ENCODE measurements around the gene TSFM. TPM values are rescaled to one million over a fixed set of nuclear protein-coding genes. Genes with fewer than 3 reads are reported as not detected.

The TSFM gene
- total RNA-seq, 4 donors from 2014 or later = 29.6 to 41.6 (median 34.5) TPM

GRCh38 chr12:57736741-57737466 is 45.7 kb upstream of the TSFM start:
- intact Hi-C loops (cut with DNase I; ENCODE audit: low total_unique reads) = no loop called here
- no peak for DNase-seq (ENCODE audit: low spot score in 2 of 2)
- TF ChIP-seq CTCF (IDR thresholded peaks at IDR 0.05) = no peak
- no peak for TF ChIP-seq POLR2A (IDR thresholded peaks at IDR 0.05)
- 9 to 22% methylated on average over 28 to 29 of the region's 31 CpGs for WGBS, 2 donors
- H3K4me3 ChIP-seq (ENCODE audit: low read depth, poor library complexity, severe bottlenecking) = no peak overlapping the region

GRCh38 chr12:57737467-57738460 is 44.8 kb upstream of the TSFM start:
- H3K4me3 ChIP-seq (ENCODE audit: low read depth, poor library complexity, severe bottlenecking) = no peak overlapping the region
- intact Hi-C loops (cut with DNase I; ENCODE audit: low total_unique reads) = no loop called here
- TF ChIP-seq POLR2A (IDR thresholded peaks at IDR 0.05) (no peak), CTCF (IDR thresholded peaks at IDR 0.05) (no peak)
- no peak for DNase-seq (ENCODE audit: low spot score in 2 of 2)
- WGBS, 2 donors = 27 to 31% methylated on average over 26 to 32 of the region's 110 CpGs

GRCh38 chr12:57738661-57739237 is 43.8 kb upstream of the TSFM start, which contains the start of gene AGAP2:
Gene AGAP2, minus strand, starts transcription at chr12:57738742. Its CDS starts 496 bp downstream, at chr12:57738246.
- 16 to 33% methylated on average over 34 to 36 of the region's 36 CpGs for WGBS, 2 donors
- no peak within 1 kb of the TSS for H3K4me3 ChIP-seq (ENCODE audit: low read depth, poor library complexity, severe bottlenecking)
- intact Hi-C loops (cut with DNase I; ENCODE audit: low total_unique reads) = no loop called here
- DNase-seq (ENCODE audit: low spot score in 2 of 2) = no peak
- no peak for TF ChIP-seq CTCF (IDR thresholded peaks at IDR 0.05)
- no peak for TF ChIP-seq POLR2A (IDR thresholded peaks at IDR 0.05)

GRCh38 chr12:57739387-57739786 is 43.2 kb upstream of the TSFM start:
- no peak for DNase-seq (ENCODE audit: low spot score in 2 of 2)
- WGBS, 2 donors = 19 to 32% methylated on average over 7 of the region's 7 CpGs
- TF ChIP-seq CTCF (IDR thresholded peaks at IDR 0.05) (no peak), POLR2A (IDR thresholded peaks at IDR 0.05) (no peak)
- intact Hi-C loops (cut with DNase I; ENCODE audit: low total_unique reads) = no loop called here
- H3K4me3 ChIP-seq (ENCODE audit: low read depth, poor library complexity, severe bottlenecking) = no peak overlapping the region

- intact Hi-C loops (cut with DNase I; ENCODE audit: low total_unique reads) = no loop called here
- WGBS, 2 donors = 59 to 62% methylated on average over 7 to 10 of the region's 10 CpGs
- no peak for TF ChIP-seq POLR2A (IDR thresholded peaks at IDR 0.05)
- TF ChIP-seq CTCF (IDR thresholded peaks at IDR 0.05) = no peak
- peak in 1 of 2 donors; percentile 70 for DNase-seq (ENCODE audit: low spot score in 2 of 2)
- no peak overlapping the region for H3K4me3 ChIP-seq (ENCODE audit: low read depth, poor library complexity, severe bottlenecking)
Observed at GRCh38 chr12:57739914-57740538, 42.6 kb upstream of the TSFM start.

Measured in lower leg skin (tissue), 4 donors.